ENCODE data around the gene SLC2A1. TPM values are rescaled to one million over a fixed set of nuclear protein-coding genes. Genes with fewer than 3 reads are reported as not detected.

Gene SLC2A1
- total RNA-seq, 1 donor from 2014 or later = 117 TPM

DNA sequence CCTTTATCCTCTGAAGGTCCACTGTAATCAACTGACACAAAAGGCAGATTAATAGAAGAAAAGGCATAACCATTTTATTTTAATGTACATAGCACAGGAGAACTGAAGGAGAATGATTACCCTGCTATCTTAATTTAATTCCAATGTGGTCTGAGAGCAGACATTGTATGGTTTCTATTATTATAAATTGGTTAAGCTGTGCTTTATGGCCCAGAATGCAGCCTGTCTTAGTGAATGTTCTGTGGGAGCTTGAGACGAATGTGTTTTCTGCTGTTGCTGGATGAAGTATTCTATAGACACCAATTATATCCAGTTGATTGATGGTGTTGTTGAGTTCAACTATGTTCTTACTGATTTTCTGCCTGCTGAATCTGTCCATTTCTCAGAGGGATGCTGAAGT, 25.0 kb upstream of the SLC2A1 start:
- Mint-ChIP-seq H3K4me1 (peaks cover 21% of the 10 kb centered on the region), H3K36me3 (ENCODE audit: low read depth) (no peaks in the 10 kb centered on the region), H3K9me3 (no peaks in the 10 kb centered on the region), H3K27me3 (no peaks in the 10 kb centered on the region), H3K27ac (no peak overlapping the region), H3K4me3 (no peak overlapping the region)
- TF ChIP-seq, protein P1, sequence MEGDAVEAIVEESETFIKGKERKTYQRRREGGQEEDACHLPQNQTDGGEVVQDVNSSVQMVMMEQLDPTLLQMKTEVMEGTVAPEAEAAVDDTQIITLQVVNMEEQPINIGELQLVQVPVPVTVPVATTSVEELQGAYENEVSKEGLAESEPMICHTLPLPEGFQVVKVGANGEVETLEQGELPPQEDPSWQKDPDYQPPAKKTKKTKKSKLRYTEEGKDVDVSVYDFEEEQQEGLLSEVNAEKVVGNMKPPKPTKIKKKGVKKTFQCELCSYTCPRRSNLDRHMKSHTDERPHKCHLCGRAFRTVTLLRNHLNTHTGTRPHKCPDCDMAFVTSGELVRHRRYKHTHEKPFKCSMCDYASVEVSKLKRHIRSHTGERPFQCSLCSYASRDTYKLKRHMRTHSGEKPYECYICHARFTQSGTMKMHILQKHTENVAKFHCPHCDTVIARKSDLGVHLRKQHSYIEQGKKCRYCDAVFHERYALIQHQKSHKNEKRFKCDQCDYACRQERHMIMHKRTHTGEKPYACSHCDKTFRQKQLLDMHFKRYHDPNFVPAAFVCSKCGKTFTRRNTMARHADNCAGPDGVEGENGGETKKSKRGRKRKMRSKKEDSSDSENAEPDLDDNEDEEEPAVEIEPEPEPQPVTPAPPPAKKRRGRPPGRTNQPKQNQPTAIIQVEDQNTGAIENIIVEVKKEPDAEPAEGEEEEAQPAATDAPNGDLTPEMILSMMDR (IDR thresholded peaks at IDR 0.05) = no peak
- intact Hi-C loops (cut with micrococcal nuclease) = no loop called here
- no peak for DNase-seq
- ChIA-PET POLR2A (no interaction called here), CTCF (interaction anchor here (1.2 kb wide), 1 partner anchor 61 kb away, joined by 3 read pairs; no protein-coding TSS in a partner anchor)
- ATAC-seq (ENCODE audit: low read depth) = no peak

GRCh38 chr1:42983253-42983652, 24.6 kb upstream of the SLC2A1 start:
- no peak for DNase-seq
- no peaks in the 10 kb centered on the region for H3K9me3 Mint-ChIP-seq

DNA sequence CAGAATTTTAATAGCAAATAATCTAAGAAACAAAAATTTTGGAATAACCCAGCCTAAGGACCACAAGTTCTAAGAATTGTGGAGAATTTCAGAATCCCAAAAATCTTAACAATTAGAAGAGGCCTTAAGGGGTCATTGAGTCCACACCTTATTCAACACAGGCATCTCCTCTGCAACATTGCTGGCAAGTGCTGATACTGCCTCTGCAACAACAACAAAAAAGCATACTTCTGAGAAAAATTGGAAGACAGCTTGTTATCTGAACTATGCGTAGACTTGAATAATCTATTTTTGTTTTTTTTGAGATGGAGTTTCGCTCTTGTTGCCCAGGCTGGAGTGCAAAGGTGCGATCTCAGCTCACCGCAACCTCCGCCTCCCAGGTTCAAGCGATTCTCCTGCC, 24.0 kb upstream of the SLC2A1 start:
- Mint-ChIP-seq H3K27ac (no peak overlapping the region), H3K27me3 (no peaks in the 10 kb centered on the region), H3K4me1 (peaks cover 21% of the 10 kb centered on the region), H3K4me3 (no peak overlapping the region), H3K36me3 (ENCODE audit: low read depth) (peaks cover 1% of the 10 kb centered on the region), H3K9me3 (no peaks in the 10 kb centered on the region)
- DNase-seq = no peak
- ChIA-PET POLR2A (interaction anchor here (1.0 kb wide), 1 partner anchor 23 kb away, joined by 3 read pairs; no protein-coding TSS in a partner anchor), CTCF (no interaction called here)
- intact Hi-C loops (cut with micrococcal nuclease) = no loop called here
- no peak for ATAC-seq (ENCODE audit: low read depth)
- TF ChIP-seq, protein P1 (IDR thresholded peaks at IDR 0.05) = no peak

More at GRCh38 chr1:42983253-42983652, 24.6 kb upstream of the SLC2A1 start:
- no peaks in the 10 kb centered on the region for H3K36me3 Mint-ChIP-seq (ENCODE audit: low read depth)
- H3K4me1 Mint-ChIP-seq = peaks cover 21% of the 10 kb centered on the region
- CTCF ChIA-PET = interaction anchor here (1.2 kb wide), 1 partner anchor 60 kb away, joined by 3 read pairs; no protein-coding TSS in a partner anchor
- ATAC-seq (ENCODE audit: low read depth) = no peak
- H3K27ac Mint-ChIP-seq = no peak overlapping the region
- no peaks in the 10 kb centered on the region for H3K27me3 Mint-ChIP-seq
- POLR2A ChIA-PET = no interaction called here
- no peak overlapping the region for H3K4me3 Mint-ChIP-seq
- intact Hi-C loops (cut with micrococcal nuclease) = no loop called here
- TF ChIP-seq, protein P1 (IDR thresholded peaks at IDR 0.05) = no peak

DNA sequence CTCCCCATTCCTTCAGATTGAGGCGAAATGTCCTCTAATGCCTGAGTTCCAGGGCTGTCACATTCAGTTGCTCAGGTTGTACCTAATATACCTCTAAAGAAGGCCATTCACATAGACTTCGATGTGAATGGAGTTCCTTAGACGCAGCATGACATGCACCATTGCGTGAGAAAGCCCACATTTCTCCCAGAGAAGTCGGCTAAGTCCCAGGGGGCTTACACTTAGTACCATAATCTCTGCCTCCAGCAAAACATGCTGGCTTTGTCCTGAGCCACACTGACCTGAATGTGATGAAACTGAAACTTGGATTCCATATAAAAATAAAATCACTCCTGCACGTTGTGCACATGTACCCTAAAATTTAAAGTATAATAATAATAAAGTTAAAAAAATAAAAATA, 23.2 kb upstream of the SLC2A1 start:
- Mint-ChIP-seq H3K4me1 (peaks cover 21% of the 10 kb centered on the region), H3K27ac (no peak overlapping the region), H3K9me3 (no peaks in the 10 kb centered on the region), H3K4me3 (no peak overlapping the region), H3K36me3 (ENCODE audit: low read depth) (peaks cover 4% of the 10 kb centered on the region), H3K27me3 (no peaks in the 10 kb centered on the region)
- intact Hi-C loops (cut with micrococcal nuclease) = no loop called here
- DNase-seq = no peak
- TF ChIP-seq, protein P1 (IDR thresholded peaks at IDR 0.05) = no peak
- CTCF ChIA-PET = no interaction called here
- ATAC-seq (ENCODE audit: low read depth) = no peak
- POLR2A ChIA-PET = interaction anchor here (1.0 kb wide), 1 partner anchor 22 kb away, joined by 3 read pairs; no protein-coding TSS in a partner anchor

DNA sequence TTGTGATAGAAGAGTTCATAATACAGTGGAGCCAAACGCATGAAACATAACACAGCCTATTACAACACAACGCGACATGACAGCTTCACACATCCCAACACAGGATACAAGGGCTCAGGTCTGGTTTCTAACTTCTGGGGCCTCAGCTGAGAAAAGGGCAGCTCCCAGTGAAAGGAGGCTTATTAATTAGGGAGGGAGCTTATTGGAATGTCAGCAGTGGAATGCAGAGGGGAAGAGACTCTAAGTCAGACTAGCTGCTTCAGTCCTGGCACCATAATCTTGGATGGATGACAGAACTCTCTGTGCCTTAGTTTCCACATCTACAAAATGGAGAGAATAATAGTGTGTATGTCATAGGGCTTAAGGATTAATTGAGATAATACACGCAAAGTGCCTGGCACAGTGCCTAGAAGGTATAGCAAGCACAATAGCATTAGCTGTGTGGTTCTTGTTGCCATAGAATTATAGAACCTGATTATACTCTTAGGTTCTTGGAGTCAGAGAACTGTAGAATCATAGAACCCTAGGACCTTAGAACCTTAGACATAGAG, 22.7 kb upstream of the SLC2A1 start:
- no peak for ATAC-seq (ENCODE audit: low read depth)
- Mint-ChIP-seq H3K4me1 (peaks cover 21% of the 10 kb centered on the region), H3K9me3 (no peaks in the 10 kb centered on the region), H3K36me3 (ENCODE audit: low read depth) (peaks cover 4% of the 10 kb centered on the region), H3K27me3 (no peaks in the 10 kb centered on the region), H3K27ac (no peak overlapping the region), H3K4me3 (no peak overlapping the region)
- POLR2A ChIA-PET = no interaction called here
- DNase-seq = no peak
- intact Hi-C loops (cut with micrococcal nuclease) = no loop called here
- CTCF ChIA-PET = no interaction called here
- TF ChIP-seq, protein P1 (IDR thresholded peaks at IDR 0.05) = no peak

Data from activated B cell treated with CpG ODN at 0.5 μM for 24 hours (primary cell).